RWPE2 (cell line): Measurements from ENCODE around the gene MISP.

Experiments used
- ATAC-seq: fragments of 200-7000 bp; cut with Tn5 transposase; 3 replicates; pipeline ENCODE4 v1.9.1; 2021; ENCODE audit warnings: low read depth
- DNase-seq: peaks from one replicate; pipeline ENCODE4 v3.0.0-alpha.2; 2020; ENCODE audit warnings: low spot score
- H3K27ac ChIP-seq: fragments of 450-650 bp; 2 replicates; pipeline ENCODE4 v1.5.1; 2017; ENCODE audit warnings: mild to moderate bottlenecking; ENCODE audit not compliant: poor library complexity, severe bottlenecking
- H3K27me3 ChIP-seq: fragments of 250-450 bp; sonication (Bioruptor Pico); 2 replicates; pipeline ENCODE4 v1.5.1; 2021; ENCODE audit warnings: mild to moderate bottlenecking, moderate library complexity; ENCODE audit not compliant: insufficient read depth, poor library complexity, severe bottlenecking
- H3K36me3 ChIP-seq: fragments of 250-450 bp; sonication (Bioruptor Pico); 2 replicates; pipeline ENCODE4 v1.5.1; 2020; ENCODE audit warnings: low read depth, mild to moderate bottlenecking, moderate library complexity
- H3K4me1 ChIP-seq: fragments of 250-450 bp; sonication (Bioruptor Pico); 2 replicates; pipeline ENCODE4 v1.5.1; 2021; ENCODE audit warnings: mild to moderate bottlenecking, moderate library complexity; ENCODE audit not compliant: insufficient read depth, poor library complexity, severe bottlenecking
- H3K4me3 ChIP-seq: fragments of 250-450 bp; sonication (Bioruptor Pico); 2 replicates; pipeline ENCODE4 v1.5.1; 2021; ENCODE audit warnings: mild to moderate bottlenecking, moderate library complexity; ENCODE audit not compliant: severe bottlenecking
- H3K9me3 ChIP-seq: fragments of 250-450 bp; sonication (Bioruptor Pico); 2 replicates; pipeline ENCODE4 v1.5.1; 2021; ENCODE audit warnings: mild to moderate bottlenecking, moderate library complexity; ENCODE audit not compliant: severe bottlenecking
- TF ChIP-seq, protein P1 (sequence below): fragments of 450-650 bp; IDR thresholded peaks from one replicate; pipeline ENCODE4 v1.5.1; 2017; ENCODE audit warnings: mild to moderate bottlenecking, moderate library complexity; ENCODE audit not compliant: poor library complexity, severe bottlenecking

The MISP gene

DNA sequence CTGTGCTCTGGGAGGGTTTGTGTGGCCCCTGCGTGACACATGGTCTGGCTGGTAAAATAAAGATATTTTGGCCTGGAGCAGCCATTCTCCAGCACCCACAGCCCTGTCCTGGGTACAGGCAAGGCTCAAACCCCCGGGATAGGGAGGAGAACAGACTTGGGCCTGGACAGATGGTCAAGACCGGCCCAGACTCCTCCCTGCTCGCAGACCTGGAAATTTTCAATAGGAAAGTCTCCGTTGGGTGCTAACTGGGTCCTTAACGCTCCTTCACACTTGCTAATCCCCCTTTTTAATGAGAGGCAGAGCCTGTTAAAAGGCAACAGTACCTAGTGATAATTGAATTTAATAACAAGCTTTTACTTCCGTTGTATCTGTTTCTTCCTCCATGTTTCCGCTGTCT is 39.7 kb upstream of the MISP start:
- no peak for ATAC-seq
- Histone ChIP-seq H3K9me3 (peaks cover 4% of the 10 kb centered on the region), H3K4me1 (no peaks in the 10 kb centered on the region), H3K4me3 (no peak overlapping the region), H3K27ac (no peak overlapping the region), H3K36me3 (no peaks in the 10 kb centered on the region), H3K27me3 (peaks cover 34% of the 10 kb centered on the region)
- no peak for DNase-seq
- TF ChIP-seq, protein P1, sequence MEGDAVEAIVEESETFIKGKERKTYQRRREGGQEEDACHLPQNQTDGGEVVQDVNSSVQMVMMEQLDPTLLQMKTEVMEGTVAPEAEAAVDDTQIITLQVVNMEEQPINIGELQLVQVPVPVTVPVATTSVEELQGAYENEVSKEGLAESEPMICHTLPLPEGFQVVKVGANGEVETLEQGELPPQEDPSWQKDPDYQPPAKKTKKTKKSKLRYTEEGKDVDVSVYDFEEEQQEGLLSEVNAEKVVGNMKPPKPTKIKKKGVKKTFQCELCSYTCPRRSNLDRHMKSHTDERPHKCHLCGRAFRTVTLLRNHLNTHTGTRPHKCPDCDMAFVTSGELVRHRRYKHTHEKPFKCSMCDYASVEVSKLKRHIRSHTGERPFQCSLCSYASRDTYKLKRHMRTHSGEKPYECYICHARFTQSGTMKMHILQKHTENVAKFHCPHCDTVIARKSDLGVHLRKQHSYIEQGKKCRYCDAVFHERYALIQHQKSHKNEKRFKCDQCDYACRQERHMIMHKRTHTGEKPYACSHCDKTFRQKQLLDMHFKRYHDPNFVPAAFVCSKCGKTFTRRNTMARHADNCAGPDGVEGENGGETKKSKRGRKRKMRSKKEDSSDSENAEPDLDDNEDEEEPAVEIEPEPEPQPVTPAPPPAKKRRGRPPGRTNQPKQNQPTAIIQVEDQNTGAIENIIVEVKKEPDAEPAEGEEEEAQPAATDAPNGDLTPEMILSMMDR: no peak

DNA sequence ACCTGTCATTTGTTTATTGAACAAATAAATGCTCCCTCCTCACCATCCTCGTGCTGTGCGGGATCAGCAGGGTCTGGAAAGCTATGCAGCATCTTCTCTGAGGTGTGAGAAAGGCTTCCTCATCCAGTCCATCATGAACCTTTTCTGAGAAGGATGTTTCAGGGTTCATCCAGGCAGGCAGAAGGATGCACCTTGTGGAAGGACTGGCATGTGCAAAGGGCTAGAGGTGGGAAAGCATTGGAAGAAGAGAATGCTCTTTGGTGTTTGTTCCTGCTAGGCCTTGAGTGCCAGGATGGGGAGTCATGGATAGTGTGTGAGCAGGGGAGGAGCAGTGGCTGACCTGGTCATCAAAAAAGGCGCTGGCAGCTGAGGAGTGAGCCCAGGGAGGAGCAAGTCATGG is 35.6 kb upstream of the MISP start:
- no peak overlapping the region for H3K27ac ChIP-seq
- TF ChIP-seq, protein P1: no peak
- H3K36me3 ChIP-seq: no peaks in the 10 kb centered on the region
- peaks cover 10% of the 10 kb centered on the region for H3K27me3 ChIP-seq
- DNase-seq (no peak), ATAC-seq (no peak)
- H3K4me3 ChIP-seq: no peak overlapping the region
- H3K4me1 ChIP-seq: no peaks in the 10 kb centered on the region
- no peaks in the 10 kb centered on the region for H3K9me3 ChIP-seq

DNA sequence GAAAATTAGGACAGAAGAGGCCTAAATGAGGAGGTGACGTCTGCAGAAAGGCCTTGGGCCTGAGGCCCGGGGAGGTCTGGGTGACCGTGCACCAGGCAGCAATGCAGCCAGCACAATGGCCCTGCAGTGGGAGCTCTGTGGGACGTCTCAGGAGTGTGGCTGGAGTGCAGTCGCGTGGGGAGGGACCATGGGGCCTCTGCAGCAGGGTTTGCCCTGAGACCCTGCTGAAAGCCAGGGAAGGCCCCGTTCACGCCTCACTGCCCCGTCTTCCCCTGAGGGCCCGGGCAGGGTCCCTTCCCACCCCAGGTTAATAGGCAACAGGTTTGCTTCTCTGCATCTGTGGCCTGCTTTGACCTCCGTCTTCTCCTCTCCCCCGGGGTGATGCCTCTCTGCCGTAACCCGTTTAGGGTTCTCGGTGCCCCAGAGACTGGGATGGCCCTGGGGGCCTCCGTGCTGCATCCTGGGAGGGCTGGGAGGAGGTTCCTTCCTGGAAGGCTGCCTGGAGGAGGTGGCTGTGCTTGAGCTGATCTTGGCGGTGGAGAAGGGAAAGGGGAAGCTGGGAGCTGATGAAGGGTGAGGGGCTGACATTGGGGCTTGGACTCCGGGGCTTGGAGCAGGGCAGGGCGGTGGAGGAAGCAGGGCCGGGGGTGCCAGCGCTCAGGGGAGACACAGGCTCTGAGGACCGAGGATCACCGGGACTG is 32.5 kb upstream of the MISP start:
- no peaks in the 10 kb centered on the region for H3K4me1 ChIP-seq
- no peaks in the 10 kb centered on the region for H3K36me3 ChIP-seq
- no peaks in the 10 kb centered on the region for H3K27me3 ChIP-seq
- ATAC-seq (no peak), DNase-seq (no peak)
- no peak overlapping the region for H3K27ac ChIP-seq
- H3K9me3 ChIP-seq: no peaks in the 10 kb centered on the region
- TF ChIP-seq, protein P1: no peak
- no peak overlapping the region for H3K4me3 ChIP-seq

DNA sequence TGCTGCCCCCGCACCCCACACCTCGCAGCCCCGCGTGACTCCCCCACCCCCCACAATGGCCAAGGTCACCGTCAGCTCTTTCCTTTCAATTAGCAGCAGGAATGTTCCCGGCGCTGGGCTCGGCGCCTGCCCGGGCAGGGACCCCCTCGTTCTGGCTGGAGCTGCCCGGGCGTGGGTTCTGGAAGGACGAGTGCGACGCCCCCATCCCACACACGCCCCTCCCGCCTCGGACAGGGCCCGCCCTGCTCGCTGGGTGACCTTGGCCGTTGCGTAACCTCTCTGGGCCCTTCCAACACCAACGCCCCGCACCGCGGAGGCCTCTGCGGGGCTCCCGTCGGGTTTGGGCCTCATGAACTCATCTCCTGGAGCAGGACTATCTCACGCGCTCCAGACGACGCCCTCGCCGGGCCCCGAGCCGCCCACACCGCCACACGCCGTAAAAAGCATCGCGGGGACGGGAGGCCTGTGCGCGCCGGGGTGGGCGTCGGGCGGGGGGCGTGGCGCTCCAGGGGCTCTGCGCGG is 31.9 kb upstream of the MISP start:
- no peak for DNase-seq

More for the DNA sequence above, 31.9 kb upstream of the MISP start:
- no peak overlapping the region for H3K27ac ChIP-seq
- no peaks in the 10 kb centered on the region for H3K36me3 ChIP-seq
- H3K9me3 ChIP-seq: no peaks in the 10 kb centered on the region
- no peaks in the 10 kb centered on the region for H3K27me3 ChIP-seq
- TF ChIP-seq, protein P1: no peak
- ATAC-seq: no peak
- H3K4me1 ChIP-seq: no peaks in the 10 kb centered on the region
- no peak overlapping the region for H3K4me3 ChIP-seq
